HCT116 (cell line): ENCODE data around the gene ERICH6B.

Experiments
- POLR2A ChIP-seq: IDR thresholded peaks from 2 replicates; pipeline ENCODE4 v1.7.0; 2011; ENCODE audit warnings: borderline replicate concordance; ENCODE audit not compliant: insufficient read depth, insufficient read length; ENCODE audit errors: extremely low read depth
- POLR2AphosphoS5 ChIP-seq: IDR thresholded peaks from 2 replicates; pipeline ENCODE4 v1.6.1; 2011; ENCODE audit warnings: mild to moderate bottlenecking, low read depth, low read length, moderate library complexity
- SIN3A ChIP-seq: IDR thresholded peaks from 2 replicates; pipeline ENCODE4 v1.6.1; 2012; ENCODE audit warnings: low read depth
- ZFX ChIP-seq: fragments of 450-650 bp; IDR thresholded peaks from 2 replicates; pipeline ENCODE4 v1.6.1; 2017
- ZNF274 ChIP-seq: fragments of 200-500 bp; sonication (Bioruptor generic); IDR thresholded peaks from 2 replicates; pipeline ENCODE4 v1.6.1; 2014; ENCODE audit warnings: mild to moderate bottlenecking, low read depth, low read length, inconsistent platforms
- TF ChIP-seq, protein P1 (sequence below), 3 experiments: fragments of 200-600 bp in 1 of 3; sonication (generic) in 1 of 3; IDR thresholded peaks in 2 of 3; conservative IDR thresholded peaks in 1 of 3; 2 replicates each; pipeline ENCODE4 v1.5.1; 2012 to 2017; ENCODE audit warnings: low read depth in 2 of 3, low read length in 2 of 3, antibody characterized with exemption in 1 of 3, borderline replicate concordance in 1 of 3, control low read depth in 1 of 3, mild to moderate bottlenecking in 1 of 3, mixed read lengths in 1 of 3, mixed run types in 1 of 3, moderate library complexity in 1 of 3; ENCODE audit not compliant: insufficient read depth in 1 of 3

DNA sequence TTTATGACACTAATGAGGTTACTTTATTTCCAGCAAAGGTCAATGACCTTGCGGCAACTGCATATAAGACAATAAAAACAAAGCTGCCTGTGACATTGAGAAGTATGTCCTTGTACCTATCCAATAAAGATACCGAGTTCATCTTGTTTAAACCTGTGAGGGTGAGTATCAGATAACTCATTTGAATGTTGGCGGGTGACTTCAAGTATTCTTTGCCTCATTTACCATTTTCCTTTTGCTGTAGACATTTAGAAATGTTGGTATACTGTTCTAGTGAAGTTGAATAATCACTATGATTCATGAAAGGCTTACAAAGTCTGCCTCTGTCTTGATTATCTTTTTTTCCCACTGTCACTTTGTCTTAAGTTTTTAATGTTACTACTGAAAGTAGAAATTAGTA is 85.8 kb downstream of the ERICH6B start:
- TF ChIP-seq ZNF274 (no peak), SIN3A (no peak), POLR2AphosphoS5 (no peak), ZFX (no peak), POLR2A (no peak)
- TF ChIP-seq, protein P1, sequence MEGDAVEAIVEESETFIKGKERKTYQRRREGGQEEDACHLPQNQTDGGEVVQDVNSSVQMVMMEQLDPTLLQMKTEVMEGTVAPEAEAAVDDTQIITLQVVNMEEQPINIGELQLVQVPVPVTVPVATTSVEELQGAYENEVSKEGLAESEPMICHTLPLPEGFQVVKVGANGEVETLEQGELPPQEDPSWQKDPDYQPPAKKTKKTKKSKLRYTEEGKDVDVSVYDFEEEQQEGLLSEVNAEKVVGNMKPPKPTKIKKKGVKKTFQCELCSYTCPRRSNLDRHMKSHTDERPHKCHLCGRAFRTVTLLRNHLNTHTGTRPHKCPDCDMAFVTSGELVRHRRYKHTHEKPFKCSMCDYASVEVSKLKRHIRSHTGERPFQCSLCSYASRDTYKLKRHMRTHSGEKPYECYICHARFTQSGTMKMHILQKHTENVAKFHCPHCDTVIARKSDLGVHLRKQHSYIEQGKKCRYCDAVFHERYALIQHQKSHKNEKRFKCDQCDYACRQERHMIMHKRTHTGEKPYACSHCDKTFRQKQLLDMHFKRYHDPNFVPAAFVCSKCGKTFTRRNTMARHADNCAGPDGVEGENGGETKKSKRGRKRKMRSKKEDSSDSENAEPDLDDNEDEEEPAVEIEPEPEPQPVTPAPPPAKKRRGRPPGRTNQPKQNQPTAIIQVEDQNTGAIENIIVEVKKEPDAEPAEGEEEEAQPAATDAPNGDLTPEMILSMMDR (IDR thresholded peaks at IDR 0.05 in 2 of 3, conservative IDR thresholded peaks at IDR 0.05 in 1 of 3; ENCODE audit: borderline replicate concordance in 1 of 3, insufficient read depth in 1 of 3, low read depth in 2 of 3, low read length in 2 of 3), result no peak
